ENCODE measurements around the gene MLPH. TPM values are rescaled to one million over a fixed set of nuclear protein-coding genes. Genes with fewer than 3 reads are reported as not detected.
"Not testable (repeated sequence)": the region's sequence is repeated elsewhere in the genome, so short reads cannot be mapped to it uniquely, and the experiment has no call there.

MLPH gene
- total RNA-seq, 1 donor from 2014 or later = 6.5 TPM

DNA sequence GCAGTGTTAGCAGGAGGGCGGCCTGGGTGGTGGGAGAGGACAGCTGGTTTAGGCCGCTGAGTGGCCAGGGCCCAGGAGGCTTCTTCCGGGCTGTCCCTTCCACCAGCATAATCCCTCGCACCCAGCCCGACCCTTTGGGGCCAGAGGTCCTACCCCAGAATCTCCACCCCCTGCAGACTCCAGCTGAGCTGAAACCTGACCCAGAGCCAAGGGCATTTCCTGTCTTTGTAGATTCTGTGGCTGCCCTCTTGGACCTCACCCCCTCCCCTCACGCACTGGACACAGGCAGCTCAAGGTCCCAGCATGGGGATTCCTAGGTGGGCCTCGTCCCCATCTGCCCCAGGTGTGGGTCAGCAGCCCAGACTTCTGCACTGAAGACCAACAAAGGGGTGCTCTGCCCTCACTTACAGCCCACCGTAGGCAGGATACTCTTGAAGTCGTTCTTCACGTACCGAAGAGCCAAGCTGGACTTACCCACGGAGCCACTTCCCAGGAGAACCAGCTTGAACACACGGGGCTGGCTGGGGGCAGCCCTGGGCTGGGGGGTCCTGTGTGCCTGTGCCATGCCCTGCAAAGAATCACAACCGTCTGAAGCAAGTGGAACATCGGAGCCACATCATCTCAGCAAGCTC, 98.7 kb downstream of the MLPH start:
- no peak for DNase-seq

- DNase-seq = no peak
These were observed 101.1 kb downstream of the MLPH start for GRCh38 chr2:237588044-237588696.

- no peak for DNase-seq
These were observed 103.5 kb downstream of the MLPH start, which contains the start of gene RAB17 for GRCh38 chr2:237590272-237591140. RAB17 (minus strand) TSS chr2:237590734; CDS start chr2:237586154, 4,580 bp downstream.

- no peak for DNase-seq
These were observed 104.3 kb downstream of the MLPH start for GRCh38 chr2:237591141-237591881.

DNA sequence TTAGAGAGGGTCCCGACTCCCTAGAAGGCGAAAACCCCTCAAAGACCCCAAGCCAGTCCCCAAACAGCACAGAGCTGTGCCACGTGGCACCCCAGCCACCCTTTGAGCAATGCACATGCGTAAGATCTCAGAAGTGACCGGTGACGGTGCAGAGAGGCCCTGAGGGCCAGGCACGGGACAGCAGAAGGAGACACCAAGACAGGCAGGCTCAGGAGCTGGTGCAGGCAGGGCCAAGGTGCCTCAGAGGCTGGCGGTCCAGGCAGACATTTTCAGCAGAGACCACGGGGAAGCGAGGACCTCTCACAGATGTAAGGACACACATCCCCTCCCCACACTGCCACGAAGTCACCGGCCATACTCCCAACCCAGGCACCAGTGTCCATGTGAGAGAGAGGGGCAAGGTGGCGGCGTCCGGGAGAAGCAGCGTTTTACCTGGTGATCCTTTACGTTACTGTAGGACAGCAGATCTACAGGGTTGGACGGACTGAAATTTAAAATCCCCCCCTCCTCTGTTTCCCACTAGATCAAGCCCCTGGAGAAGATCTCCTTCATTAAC, 105.5 kb downstream of the MLPH start:
- DNase-seq = no peak

DNA sequence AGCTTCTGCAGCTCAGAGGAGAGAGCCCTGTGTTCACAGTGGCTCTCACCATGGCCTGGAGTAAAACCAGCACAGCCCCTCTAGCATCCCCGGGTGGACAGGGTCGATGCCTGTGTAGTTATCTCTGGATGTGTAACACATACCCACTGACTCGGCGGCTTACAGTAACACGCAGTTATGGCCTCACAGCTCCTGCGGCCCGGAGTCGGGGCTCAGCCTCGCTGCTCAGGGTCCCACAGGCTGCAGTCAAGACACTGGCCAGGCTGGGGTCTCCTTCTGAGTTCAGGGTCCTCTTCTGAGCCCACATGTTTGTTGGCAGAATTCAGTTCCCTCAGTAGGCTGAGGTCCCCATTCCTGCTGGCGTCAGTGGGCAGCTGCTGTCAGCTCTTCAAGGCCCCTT, 106.0 kb downstream of the MLPH start:
- no peak for DNase-seq

DNA sequence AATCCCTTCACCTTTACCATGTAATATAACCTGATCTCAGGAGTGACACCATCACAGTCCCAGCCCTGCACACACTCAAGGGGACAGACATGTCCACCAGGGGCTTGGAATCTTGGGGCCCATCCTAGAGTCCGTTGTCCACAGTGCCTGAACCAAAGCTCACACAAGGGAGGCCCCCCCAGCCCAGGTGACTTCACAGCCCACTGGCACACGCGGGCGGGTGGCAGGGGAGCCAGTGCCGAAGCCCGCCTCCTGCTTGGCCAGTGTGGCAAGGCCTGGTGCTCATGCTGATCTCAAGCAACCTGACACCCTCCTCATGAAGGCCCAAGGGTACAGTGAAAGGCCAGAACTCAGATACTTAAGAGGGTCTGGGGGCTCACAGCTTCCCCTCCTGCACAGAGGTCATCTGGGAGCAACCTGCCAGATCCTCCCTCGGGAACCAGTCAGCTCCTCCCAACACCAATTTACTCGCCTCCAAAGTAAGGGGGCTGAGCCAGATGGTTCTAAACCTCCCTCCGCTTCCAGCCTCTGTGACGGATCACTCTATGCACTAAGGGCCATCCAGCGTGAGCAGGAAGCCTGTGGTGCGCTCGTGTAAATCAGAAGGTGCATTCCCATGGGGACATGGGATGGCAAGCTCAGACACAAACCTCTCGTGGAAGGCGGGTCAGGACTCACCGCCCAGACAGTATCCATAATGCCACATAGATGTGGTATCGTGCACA, 106.7 kb downstream of the MLPH start:
- no peak for DNase-seq

DNA sequence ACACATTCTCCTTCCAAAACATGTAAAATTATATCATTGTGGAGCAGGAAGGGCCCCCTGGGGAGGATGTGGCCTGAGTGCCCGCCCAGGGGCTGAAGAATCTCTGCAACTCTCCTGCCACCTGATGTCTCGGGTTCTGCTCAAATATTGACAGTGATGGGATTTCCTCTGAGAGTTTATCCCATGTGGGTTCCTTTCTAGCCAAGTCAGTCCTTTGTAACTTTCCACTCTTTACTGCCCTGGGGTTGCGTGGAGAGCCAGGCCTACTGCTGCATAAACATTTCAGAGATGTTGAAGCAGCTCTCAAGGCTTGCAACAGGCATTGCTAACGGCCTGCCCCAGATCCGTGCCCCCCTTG, 107.4 kb downstream of the MLPH start:
- DNase-seq = no peak

DNA sequence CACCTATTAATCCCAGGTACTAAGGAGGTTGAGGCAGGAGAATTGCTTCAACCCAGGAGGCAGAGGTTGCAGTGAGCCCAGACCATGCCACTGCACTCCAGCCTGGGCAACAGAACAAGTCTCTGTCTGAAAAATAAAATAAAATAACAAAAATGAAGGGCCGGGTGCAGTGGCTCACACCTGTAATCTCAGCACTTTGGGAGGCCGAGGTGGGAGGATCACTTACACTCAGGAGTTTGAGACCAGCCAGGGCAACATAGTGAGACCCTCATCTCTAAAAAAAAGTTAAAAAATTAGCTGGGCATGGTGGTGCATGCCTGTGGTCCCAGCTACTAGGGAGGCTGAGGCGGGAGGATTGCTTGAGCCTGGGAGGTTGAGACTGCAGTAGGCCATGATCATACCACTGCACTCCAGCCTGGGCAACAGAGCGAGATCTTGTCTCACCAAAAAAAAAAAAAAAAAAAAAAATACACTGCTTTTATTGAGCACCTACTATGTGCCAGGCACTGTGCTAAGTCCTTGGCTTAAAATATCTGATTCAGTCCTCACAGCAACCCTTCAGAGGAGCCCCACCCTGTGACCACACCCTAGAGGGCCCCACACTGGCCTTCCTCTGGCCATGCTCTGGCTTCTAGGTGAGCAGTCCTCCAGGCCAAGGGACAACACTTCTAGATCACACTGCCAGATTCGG, 108.9 kb downstream of the MLPH start:
- not testable (repeated sequence) for DNase-seq

DNA sequence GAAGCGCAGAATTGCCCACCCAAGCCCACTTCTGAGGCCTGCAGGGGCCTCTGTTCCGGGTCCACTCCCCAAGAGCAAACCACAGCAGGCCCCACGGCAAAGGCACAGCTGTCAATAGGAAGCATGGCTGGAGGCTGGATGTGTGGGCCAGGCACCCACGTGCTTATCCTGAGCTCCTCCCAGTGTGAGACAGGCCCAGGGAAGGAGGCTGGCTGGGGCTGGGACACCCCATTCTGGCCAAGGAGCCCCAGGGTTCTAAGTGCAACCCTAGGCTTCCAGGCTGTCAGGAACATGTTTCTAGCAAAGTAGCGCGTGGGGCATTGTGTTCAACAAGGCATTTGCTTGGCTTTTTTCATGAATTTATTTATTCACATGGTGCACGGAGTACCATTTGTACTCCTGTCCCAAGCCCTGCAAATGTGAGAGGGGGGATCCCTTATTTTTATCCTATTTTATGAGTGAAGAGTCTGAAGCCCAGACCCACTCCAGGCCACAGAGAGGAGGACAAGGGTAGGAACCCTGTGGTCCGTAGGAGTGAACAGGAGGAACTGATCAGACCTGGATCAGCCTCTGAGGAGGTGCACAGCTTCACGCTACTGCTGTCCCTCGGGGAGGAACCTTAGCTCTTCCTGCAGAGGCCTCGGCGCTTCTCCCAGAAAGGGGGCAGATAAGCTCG, 109.6 kb downstream of the MLPH start:
- DNase-seq = no peak

GRCh38 chr2:237597196-237598145, 110.4 kb downstream of the MLPH start:
- no peak for DNase-seq

GRCh38 chr2:237598468-237599208, 111.6 kb downstream of the MLPH start:
- DNase-seq = no peak

DNA sequence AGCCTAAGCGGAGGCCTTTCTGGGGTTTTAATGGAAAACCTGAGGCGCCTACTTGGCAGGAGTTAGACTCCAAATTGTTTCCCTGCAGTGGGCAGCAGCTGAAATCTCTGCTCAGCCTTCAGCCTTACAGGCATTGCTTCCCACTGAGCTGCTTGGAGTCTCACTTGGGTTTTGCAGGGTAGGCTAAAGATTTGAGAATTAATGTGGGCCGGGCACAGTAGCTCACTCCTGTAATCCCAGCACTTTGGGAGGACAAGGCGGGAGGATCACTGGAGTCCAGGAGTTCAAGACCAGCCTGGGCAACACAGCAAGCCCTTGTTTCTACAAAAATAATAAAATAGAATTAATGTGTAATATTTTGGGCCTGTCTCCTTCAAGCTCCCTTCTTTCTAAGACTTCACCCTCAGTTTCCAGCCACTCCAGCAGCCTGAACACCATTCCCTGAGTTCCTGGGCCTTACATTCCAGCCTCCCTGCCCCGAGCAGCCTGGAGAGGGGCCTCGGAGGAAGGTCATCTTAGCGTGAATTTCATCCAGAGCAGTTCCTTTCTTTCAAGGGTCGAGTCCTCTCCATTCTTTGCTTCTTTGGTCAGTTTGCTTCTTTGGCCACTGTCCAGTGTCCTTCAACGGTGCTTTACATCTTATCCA, 112.5 kb downstream of the MLPH start:
- DNase-seq = no peak

- DNase-seq = peak; percentile 74
These were observed 113.3 kb downstream of the MLPH start for GRCh38 chr2:237600205-237600846.

- DNase-seq = no peak
These were observed 114.5 kb downstream of the MLPH start for GRCh38 chr2:237601453-237602116.

GRCh38 chr2:237602409-237602808, 115.4 kb downstream of the MLPH start:
- no peak for DNase-seq

All from skin of body (tissue), 2 donors.